H9 (cell line): ENCODE measurements around the gene ARHGEF7. TPM values are rescaled to one million over a fixed set of nuclear protein-coding genes. Genes with fewer than 3 reads are reported as not detected.

Source experiments
- DNase-seq: peaks from one replicate; pipeline ENCODE4 v3.0.0-alpha.2; 2017
- H2AFZ ChIP-seq: one replicate; pipeline ENCODE4 v1.6.1; 2013; ENCODE audit warnings: mild to moderate bottlenecking, low read length, control low read depth, moderate library complexity
- H2AK5ac ChIP-seq: 2 replicates; pipeline ENCODE4 v1.6.1; 2013; ENCODE audit warnings: low read length, control low read depth, mixed read lengths; ENCODE audit not compliant: insufficient read length
- H2BK120ac ChIP-seq: one replicate; pipeline ENCODE4 v1.6.1; 2013; ENCODE audit warnings: low read depth, mild to moderate bottlenecking, low read length, control low read depth, inconsistent platforms; ENCODE audit not compliant: poor library complexity, severe bottlenecking
- H2BK12ac ChIP-seq: 2 replicates; pipeline ENCODE4 v1.6.1; 2013; ENCODE audit warnings: low read length, control low read depth, mixed read lengths, low read depth; ENCODE audit not compliant: insufficient read length
- H2BK15ac ChIP-seq: 2 replicates; pipeline ENCODE4 v1.6.1; 2013; ENCODE audit warnings: low read depth, low read length, control low read depth
- H2BK20ac ChIP-seq: one replicate; pipeline ENCODE4 v1.6.1; 2013; ENCODE audit warnings: low read depth, mild to moderate bottlenecking, low read length, control low read depth, inconsistent platforms; ENCODE audit not compliant: poor library complexity, severe bottlenecking
- H2BK5ac ChIP-seq: 2 replicates; pipeline ENCODE4 v1.6.1; 2013; ENCODE audit warnings: low read length, control low read depth, mixed read lengths; ENCODE audit not compliant: insufficient read length
- H3K14ac ChIP-seq: 2 replicates; pipeline ENCODE4 v1.6.1; 2013; ENCODE audit warnings: low read length, control low read depth; ENCODE audit not compliant: insufficient read depth
- H3K18ac ChIP-seq: 2 replicates; pipeline ENCODE4 v1.6.1; 2013; ENCODE audit warnings: low read depth, mild to moderate bottlenecking, mixed read lengths, low read length, control low read depth; ENCODE audit not compliant: insufficient read length
- H3K23ac ChIP-seq: 2 replicates; pipeline ENCODE4 v1.6.1; 2013; ENCODE audit warnings: low read length, control low read depth, mixed read lengths, low read depth; ENCODE audit not compliant: insufficient read length
- H3K23me2 ChIP-seq: 2 replicates; pipeline ENCODE4 v1.6.1; 2013; ENCODE audit warnings: low read depth, mild to moderate bottlenecking, mixed read lengths, low read length, control low read depth; ENCODE audit not compliant: insufficient read length, poor library complexity, severe bottlenecking
- H3K27ac ChIP-seq: 2 replicates; pipeline ENCODE4 v1.5.1; 2013; ENCODE audit warnings: low read length, control low read depth, mixed read lengths, low read depth; ENCODE audit not compliant: insufficient read length
- H3K27me3 ChIP-seq: 2 replicates; pipeline ENCODE4 v1.6.1; 2013; ENCODE audit warnings: low read length, control low read depth, inconsistent platforms; ENCODE audit not compliant: insufficient read depth
- H3K4ac ChIP-seq: 2 replicates; pipeline ENCODE4 v1.6.1; 2013; ENCODE audit warnings: low read depth, mild to moderate bottlenecking, control low read depth, inconsistent platforms, low read length, moderate library complexity
- H3K4me1 ChIP-seq: 2 replicates; pipeline ENCODE4 v1.6.1; 2013; ENCODE audit warnings: low read length, control low read depth, inconsistent platforms; ENCODE audit not compliant: insufficient read depth
- H3K4me2 ChIP-seq: 2 replicates; pipeline ENCODE4 v1.6.1; 2013; ENCODE audit warnings: low read length, control low read depth, mixed read lengths; ENCODE audit not compliant: insufficient read length, insufficient read depth
- H3K56ac ChIP-seq: 2 replicates; pipeline ENCODE4 v1.6.1; 2013; ENCODE audit warnings: low read depth, mild to moderate bottlenecking, mixed read lengths, low read length, control low read depth; ENCODE audit not compliant: insufficient read length
- H3K79me1 ChIP-seq: 2 replicates; pipeline ENCODE4 v1.6.1; 2013; ENCODE audit warnings: low read depth, mild to moderate bottlenecking, moderate library complexity, low read length, control low read depth, inconsistent platforms; ENCODE audit not compliant: insufficient read depth, poor library complexity, severe bottlenecking
- H3K79me2 ChIP-seq: 2 replicates; pipeline ENCODE4 v1.6.1; 2013; ENCODE audit warnings: low read length, control low read depth, inconsistent platforms; ENCODE audit not compliant: insufficient read depth
- H3K9ac ChIP-seq: 2 replicates; pipeline ENCODE4 v1.6.1; 2013; ENCODE audit warnings: low read length, control low read depth, mixed read lengths; ENCODE audit not compliant: insufficient read length; ENCODE audit errors: extremely low read depth
- H3K9me3 ChIP-seq: one replicate; pipeline ENCODE4 v1.6.1; 2013; ENCODE audit warnings: low read depth, low read length, inconsistent platforms; ENCODE audit not compliant: control insufficient read depth
- H3T11ph ChIP-seq: one replicate; pipeline ENCODE4 v1.6.1; 2013; ENCODE audit warnings: mild to moderate bottlenecking, low read length, control low read depth, inconsistent platforms
- H4K20me1 ChIP-seq: one replicate; pipeline ENCODE4 v1.6.1; 2013; ENCODE audit not compliant: control insufficient read depth, insufficient read length, insufficient read depth
- H4K5ac ChIP-seq: 2 replicates; pipeline ENCODE4 v1.6.1; 2013; ENCODE audit warnings: low read depth, mild to moderate bottlenecking, mixed read lengths, low read length, control low read depth; ENCODE audit not compliant: insufficient read length
- H4K8ac ChIP-seq: replicated peaks from 2 replicates; pipeline ENCODE4 v1.6.1; 2013; ENCODE audit warnings: low read length, control low read depth, mixed read lengths, low read depth; ENCODE audit not compliant: insufficient read length
- H4K91ac ChIP-seq: 2 replicates; pipeline ENCODE4 v1.6.1; 2013; ENCODE audit warnings: low read depth, mild to moderate bottlenecking, moderate library complexity, mixed read lengths, low read length, control low read depth; ENCODE audit not compliant: insufficient read length
- H3K27ac Mint-ChIP-seq, 3 experiments: 2 replicates in 2 of 3; 3 replicates in 1 of 3; pipeline ENCODE4 v1.8.0; 2020 to 2021; ENCODE audit warnings: mixed read lengths in 3 of 3, mild to moderate bottlenecking in 1 of 3, moderate library complexity in 1 of 3
- H3K27me3 Mint-ChIP-seq: 2 replicates; pipeline ENCODE4 v1.8.0; 2021; ENCODE audit warnings: low read depth, mild to moderate bottlenecking, moderate library complexity, mixed read lengths
- H3K36me3 Mint-ChIP-seq, 3 experiments: 2 replicates in 2 of 3; 3 replicates in 1 of 3; pipeline ENCODE4 v1.8.0; 2020 to 2021; ENCODE audit warnings: low read depth in 3 of 3, mixed read lengths in 3 of 3; ENCODE audit not compliant: insufficient read depth in 1 of 3
- H3K4me1 Mint-ChIP-seq, 2 experiments: 2 replicates each; pipeline ENCODE4 v1.8.0; 2020; ENCODE audit warnings: mixed read lengths in 2 of 2
- H3K4me3 Mint-ChIP-seq, 2 experiments: 2 replicates in 1 of 2; 3 replicates in 1 of 2; pipeline ENCODE4 v1.8.0; 2020 to 2021; ENCODE audit warnings: mild to moderate bottlenecking in 2 of 2, mixed read lengths in 2 of 2, moderate library complexity in 1 of 2
- H3K9me3 Mint-ChIP-seq, 2 experiments: 2 replicates in 1 of 2; 3 replicates in 1 of 2; pipeline ENCODE4 v1.8.0; 2020; ENCODE audit warnings: mild to moderate bottlenecking in 2 of 2, mixed read lengths in 2 of 2, moderate library complexity in 1 of 2
- CTCF ChIP-seq: fragments of 200-600 bp; sonication (generic); conservative IDR thresholded peaks from 3 replicates; pipeline ENCODE4 v1.8.0; 2021; ENCODE audit warnings: antibody characterized with exemption, mild to moderate bottlenecking
- WGBS: extraction: QIAGEN DNeasy Blood & Tissue Kit; methylation state at CpG from one replicate; pipeline ENCODE4 v1.1.7; 2013; ENCODE audit warnings: missing lambda C conversion rate, low lambda C conversion rate, mixed read lengths; ENCODE audit not compliant: insufficient read length; ENCODE audit errors: extremely low coverage; 5-methylcytosine and 5-hydroxymethylcytosine counted together
- total RNA-seq: library from RNA; stranded (reverse); gene quantifications from 2 replicates; pipeline ENCODE4 v1.2.1, GENCODE V29; 2021

The ARHGEF7 gene
- total RNA-seq, 1 experiment from 2014 or later, result 51.9 TPM

- no peaks in the 10 kb centered on the region for H3K23me2 ChIP-seq
- Mint-ChIP-seq H3K4me1 (no peaks in the 10 kb centered on the region), H3K4me3 (no peak overlapping the region), H3K9me3 (no peaks in the 10 kb centered on the region; a peak in 1 of 5 replicates), H3K27me3 (peaks cover 25% of the 10 kb centered on the region), H3K27ac (no peak overlapping the region), H3K36me3 (no peaks in the 10 kb centered on the region)
- H2BK5ac ChIP-seq, result no peak overlapping the region
- H3K14ac ChIP-seq, result no peak overlapping the region
- H2AFZ ChIP-seq, result no peak overlapping the region
- no peaks in the 10 kb centered on the region for H3K9me3 ChIP-seq
- H4K8ac ChIP-seq, result no peak overlapping the region
- no peak overlapping the region for H3K18ac ChIP-seq
- H3K79me1 ChIP-seq, result no peaks in the 10 kb centered on the region
- no peak overlapping the region for H3K56ac ChIP-seq
- H3K79me2 ChIP-seq, result no peaks in the 10 kb centered on the region
- no peak overlapping the region for H4K91ac ChIP-seq
- H2BK15ac ChIP-seq, result no peak overlapping the region
- H3K4ac ChIP-seq, result no peak overlapping the region
- no peak overlapping the region for H3K23ac ChIP-seq
- no peak overlapping the region for H3K27ac ChIP-seq
- H3K4me1 ChIP-seq, result no peaks in the 10 kb centered on the region
- DNase-seq, result no peak
- H3K27me3 ChIP-seq, result no peaks in the 10 kb centered on the region
- H2AK5ac ChIP-seq, result no peak overlapping the region
- no peak overlapping the region for H4K5ac ChIP-seq
- no peak for TF ChIP-seq CTCF
- no peak overlapping the region for H3K4me2 ChIP-seq
- no peak overlapping the region for H3T11ph ChIP-seq
- H2BK20ac ChIP-seq, result no peak overlapping the region
- H4K20me1 ChIP-seq, result no peaks in the 10 kb centered on the region
- no peak overlapping the region for H3K9ac ChIP-seq
- WGBS, result no CpG with 5 or more reads among the region's 7 CpGs
- H2BK120ac ChIP-seq, result no peak overlapping the region
- H2BK12ac ChIP-seq, result no peak overlapping the region
Observed at GRCh38 chr13:111132948-111133347, 17.8 kb downstream of the ARHGEF7 start.
